H4 (cell line): ENCODE results near the gene PPOX. TPM values are rescaled to one million over a fixed set of nuclear protein-coding genes. Genes with fewer than 3 reads are reported as not detected.

Experiments
- DNase-seq: peaks from one replicate; pipeline ENCODE4 v3.0.0-alpha.2; 2015; ENCODE audit warnings: low spot score
- total RNA-seq: library from RNA; depleted of rRNA; stranded (reverse); fragments of >200 nt; shearing (Covaris generic); gene quantifications from 2 replicates; pipeline ENCODE4 v1.2.3, GENCODE V29; 2014

Gene PPOX
- total RNA-seq, 1 experiment from 2014 or later = 9.2 TPM

- DNase-seq = no peak
These were observed 9.7 kb downstream of the PPOX start for GRCh38 chr1:161175771-161176453.

- DNase-seq = no peak
These were observed 10.4 kb downstream of the PPOX start for GRCh38 chr1:161176468-161177111.

- peak; percentile 56 for DNase-seq
These were observed 11.1 kb downstream of the PPOX start, which contains the start of gene B4GALT3 for GRCh38 chr1:161177112-161177935. TSS of gene B4GALT3 (minus strand) at chr1:161177507. CDS start at chr1:161176060, 1,447 bp downstream.

- no peak for DNase-seq
These were observed 11.7 kb downstream of the PPOX start for GRCh38 chr1:161177936-161178244.

DNA sequence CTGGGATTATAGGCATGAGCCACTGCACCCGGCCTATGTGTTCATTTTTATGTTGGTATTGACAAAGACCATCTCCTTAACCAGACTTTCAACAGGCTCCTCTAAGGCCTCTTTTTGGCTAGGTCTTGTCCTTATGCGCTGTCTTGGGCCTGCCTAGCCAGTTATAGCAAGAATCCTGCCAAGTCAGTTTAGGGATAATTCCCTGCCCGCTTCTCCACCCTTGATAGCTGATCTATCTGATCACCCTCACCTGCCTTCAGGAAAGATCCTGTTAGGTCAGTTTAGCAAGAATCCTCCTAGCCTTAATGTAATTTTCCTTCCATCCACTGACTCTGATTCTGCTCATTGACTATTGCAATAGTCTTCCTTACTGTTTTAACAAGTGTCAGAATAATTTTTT lies 13.5 kb downstream of the PPOX start:
- DNase-seq = no peak

GRCh38 chr1:161180639-161181038 lies 14.4 kb downstream of the PPOX start:
- no peak for DNase-seq

DNA sequence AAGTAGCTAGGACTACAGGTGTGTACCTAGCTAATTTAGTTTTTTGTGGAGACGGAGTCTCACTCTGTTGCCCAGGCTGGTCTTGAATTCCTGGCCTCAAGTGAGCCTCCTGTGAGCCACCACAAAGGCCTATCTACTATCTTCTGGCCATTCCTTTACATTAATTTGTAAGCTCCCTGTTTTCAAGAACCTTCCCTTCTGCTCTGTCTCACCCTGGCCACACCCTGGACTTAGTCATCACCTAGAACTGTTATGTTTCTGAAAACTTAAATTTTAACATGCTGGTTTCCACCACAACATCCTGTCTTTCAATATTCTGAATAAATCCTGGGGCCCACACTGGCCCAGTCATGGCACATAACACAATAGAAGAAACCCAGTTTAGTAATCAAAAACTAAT lies 16.0 kb downstream of the PPOX start:
- no peak for DNase-seq

DNA sequence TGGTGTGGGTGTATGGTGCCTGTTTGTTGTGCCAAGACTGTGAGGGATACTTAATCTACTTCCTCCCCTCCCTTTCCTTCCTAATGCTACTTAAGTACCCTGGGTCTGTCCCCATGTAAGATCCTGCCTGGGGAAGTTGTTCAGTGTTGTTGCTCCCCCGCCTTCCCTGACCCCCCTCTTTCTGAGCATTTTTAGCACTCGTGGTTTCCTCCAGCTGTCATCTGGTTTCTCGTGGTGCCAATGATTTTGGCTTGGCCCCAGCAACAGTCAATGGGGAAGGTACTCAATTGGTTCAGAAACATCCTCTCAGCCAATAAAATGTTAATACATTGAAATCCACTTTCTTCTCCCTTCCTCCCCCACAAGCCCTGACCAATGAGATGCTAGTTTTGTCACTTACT lies 19.1 kb downstream of the PPOX start:
- DNase-seq = peak; percentile 32

- DNase-seq = no peak
These were observed 19.6 kb downstream of the PPOX start for GRCh38 chr1:161185732-161186311.

GRCh38 chr1:161187311-161187710 lies 21.1 kb downstream of the PPOX start:
- DNase-seq = no peak

- DNase-seq = no peak
These were observed 22.2 kb downstream of the PPOX start for GRCh38 chr1:161188381-161188780.

DNA sequence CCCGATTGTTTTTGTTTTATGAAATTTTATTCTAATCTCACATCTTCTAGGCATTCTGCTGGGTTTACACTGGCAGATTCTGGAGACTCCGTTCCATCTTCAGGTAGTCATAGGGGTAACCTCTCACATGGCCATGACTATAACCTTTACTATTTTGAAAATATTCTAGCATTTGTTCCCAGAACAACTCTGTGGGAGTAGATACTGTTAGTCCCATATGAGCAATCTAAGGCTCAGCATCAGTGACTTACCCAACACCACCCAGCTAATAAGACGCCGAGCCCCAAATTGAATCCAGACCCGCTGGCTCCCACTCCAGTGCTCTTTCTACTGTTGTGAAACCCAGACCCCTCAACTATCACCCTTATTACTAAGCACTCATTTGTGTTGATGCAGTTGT lies 22.8 kb downstream of the PPOX start:
- DNase-seq = no peak

- DNase-seq = no peak
These were observed 24.8 kb downstream of the PPOX start for GRCh38 chr1:161190962-161191521.

DNA sequence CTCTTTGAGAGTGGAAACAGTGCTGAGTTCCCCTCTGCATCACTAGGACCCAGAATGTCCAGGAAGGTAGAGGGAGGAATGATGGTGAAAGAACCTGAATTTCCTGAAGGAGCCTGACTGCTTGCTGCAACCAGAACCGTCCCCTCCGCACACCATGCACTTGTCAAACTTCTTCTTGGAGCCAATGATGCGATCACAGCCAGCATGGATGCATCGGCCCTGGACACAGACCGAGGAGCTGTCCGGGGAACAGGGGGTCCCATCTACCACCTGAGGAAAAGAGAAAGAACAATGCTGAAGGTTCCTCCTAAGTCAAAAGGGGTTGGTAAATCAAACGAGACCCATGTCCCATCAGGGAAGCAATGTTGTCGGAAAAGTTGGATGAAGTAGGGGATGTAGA lies 25.7 kb downstream of the PPOX start:
- DNase-seq = no peak

GRCh38 chr1:161192476-161193465 lies 26.5 kb downstream of the PPOX start:
- peak; percentile 55 for DNase-seq

DNA sequence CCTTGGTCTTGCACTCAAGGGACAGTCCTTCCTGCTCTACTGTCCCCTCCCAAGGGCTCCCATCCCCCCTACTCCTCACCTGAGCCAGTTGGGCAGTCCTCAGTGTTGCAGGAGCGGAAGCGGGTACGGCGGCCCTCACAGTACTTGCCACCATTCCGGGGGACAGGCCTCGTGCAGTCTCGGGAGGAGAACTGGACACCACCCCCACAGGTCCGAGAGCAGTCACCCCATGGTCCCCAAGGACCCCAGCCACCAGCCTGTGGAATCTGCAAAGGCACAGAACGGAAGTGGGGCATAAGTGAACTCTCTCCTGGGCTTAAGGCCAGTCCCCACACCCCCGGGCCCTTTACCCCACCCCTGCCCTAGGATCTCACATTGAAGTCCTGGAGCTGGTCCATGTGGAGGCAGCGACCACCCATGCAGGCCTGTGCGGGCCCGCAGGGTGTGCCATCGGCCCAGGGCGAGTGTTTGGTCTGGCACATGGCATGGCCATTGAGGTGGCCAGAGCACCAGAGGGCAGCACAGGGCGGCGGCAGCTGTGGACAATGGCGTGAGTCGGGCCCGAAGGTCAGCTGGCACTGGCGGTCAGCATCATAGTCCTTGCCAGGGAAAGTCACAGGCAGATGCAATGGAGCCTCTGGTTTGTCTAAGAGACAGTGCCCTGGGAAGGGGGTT lies 27.5 kb downstream of the PPOX start:
- DNase-seq = no peak

- DNase-seq = no peak
These were observed 28.9 kb downstream of the PPOX start for GRCh38 chr1:161195171-161195570.

DNA sequence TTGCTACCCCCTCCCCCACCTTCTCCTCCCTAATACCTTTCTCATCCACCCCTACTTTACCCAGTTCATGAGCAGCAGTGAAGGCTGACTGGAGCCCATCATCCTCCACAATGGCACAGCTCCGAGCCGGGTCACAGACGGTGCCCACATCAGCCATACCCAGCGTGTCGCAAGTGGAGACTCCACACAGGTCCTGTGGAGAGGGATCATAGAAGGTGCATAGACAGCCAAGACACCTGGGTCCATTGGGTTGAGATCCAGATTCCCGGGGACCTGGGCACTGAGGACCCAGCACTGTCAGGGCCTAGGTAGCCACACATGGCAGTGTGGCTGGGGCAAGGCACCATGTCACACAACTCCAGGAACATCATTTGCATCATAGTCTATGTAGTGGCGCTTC lies 29.9 kb downstream of the PPOX start:
- DNase-seq = no peak

GRCh38 chr1:161196521-161197451 lies 30.6 kb downstream of the PPOX start:
- no peak for DNase-seq
